IMR-90 (cell line): ENCODE data around the gene NOL4L. TPM values are rescaled to one million over a fixed set of nuclear protein-coding genes. Genes with fewer than 3 reads are reported as not detected.

Experiments
- ATAC-seq: fragments of 200-7000 bp; cut with Tn5 transposase; 2 replicates; pipeline ENCODE4 v1.9.1; 2020; ENCODE audit warnings: low read depth, mild to moderate bottlenecking, moderate library complexity
- BruUV-seq: library from RNA; stranded (reverse); fragments of 400-500 nt; replicated peaks from 2 replicates; lab custom pipeline; 2021; lab: Mats Ljungman, UMichigan
- CTCF ChIA-PET: fragments of 300-600 bp; formaldehyde crosslinking; extraction: SDS; loops from one replicate; lab custom pipeline; 2021; ENCODE audit warnings: antibody characterized with exemption; lab: Yijun Ruan, JAX
- POLR2A ChIA-PET: fragments of 300-600 bp; sonication (Branson Sonifier 250); formaldehyde crosslinking; loops from one replicate; lab custom pipeline; 2022; ENCODE audit warnings: antibody characterized with exemption; ENCODE audit not compliant: unreplicated experiment; lab: Charles Lee
- DNase-seq: peaks from one replicate; pipeline ENCODE4 v3.0.0; 2013
- H2AFZ ChIP-seq: replicated peaks from 2 replicates; pipeline ENCODE3; 2013; ENCODE audit warnings: low read length, mild to moderate bottlenecking; ENCODE audit not compliant: poor library complexity
- H2AK5ac ChIP-seq: 2 replicates; pipeline ENCODE4 v1.6.1; 2013; ENCODE audit warnings: low read depth, low read length, inconsistent platforms
- H2AK9ac ChIP-seq: replicated peaks from 2 replicates; pipeline ENCODE3; 2013; ENCODE audit warnings: mild to moderate bottlenecking, low read depth, low read length, moderate library complexity; ENCODE audit not compliant: poor library complexity
- H2BK120ac ChIP-seq: 2 replicates; pipeline ENCODE4 v1.6.1; 2013; ENCODE audit warnings: low read depth, low read length, inconsistent platforms
- H2BK15ac ChIP-seq: 3 replicates; pipeline ENCODE4 v1.6.1; 2013; ENCODE audit warnings: low read depth, low read length, inconsistent platforms
- H2BK20ac ChIP-seq: 2 replicates; pipeline ENCODE4 v1.6.1; 2013; ENCODE audit warnings: low read depth, mild to moderate bottlenecking, inconsistent platforms, low read length, moderate library complexity
- H2BK5ac ChIP-seq: 2 replicates; pipeline ENCODE4 v1.6.1; 2013; ENCODE audit warnings: mild to moderate bottlenecking, low read depth, low read length, inconsistent platforms; ENCODE audit not compliant: poor library complexity, severe bottlenecking
- H3K14ac ChIP-seq: replicated peaks from 2 replicates; pipeline ENCODE4 v1.6.1; 2013; ENCODE audit warnings: low read depth, low read length, inconsistent platforms
- H3K18ac ChIP-seq: 2 replicates; pipeline ENCODE4 v1.6.1; 2013; ENCODE audit warnings: low read depth, low read length, control low read depth
- H3K23ac ChIP-seq: 2 replicates; pipeline ENCODE4 v1.6.1; 2013; ENCODE audit warnings: low read depth, low read length, inconsistent platforms
- H3K27ac ChIP-seq: 2 replicates; pipeline ENCODE4 v1.5.1; 2013; ENCODE audit warnings: mild to moderate bottlenecking, control low read depth, low read length; ENCODE audit not compliant: insufficient read depth
- H3K27me3 ChIP-seq: 2 replicates; pipeline ENCODE4 v1.6.1; 2013; ENCODE audit warnings: low read length; ENCODE audit not compliant: control insufficient read depth, insufficient read depth
- H3K36me3 ChIP-seq: 2 replicates; pipeline ENCODE4 v1.6.1; 2013; ENCODE audit warnings: low read length, mixed read lengths; ENCODE audit not compliant: control insufficient read depth, insufficient read depth
- H3K4ac ChIP-seq: 2 replicates; pipeline ENCODE4 v1.6.1; 2013; ENCODE audit warnings: low read depth, low read length, inconsistent platforms
- H3K4me1 ChIP-seq: 2 replicates; pipeline ENCODE4 v1.6.1; 2013; ENCODE audit warnings: low read length, mixed read lengths; ENCODE audit not compliant: control insufficient read depth, insufficient read depth
- H3K4me2 ChIP-seq: 2 replicates; pipeline ENCODE4 v1.6.1; 2013; ENCODE audit warnings: low read depth, mild to moderate bottlenecking, control low read depth, low read length, moderate library complexity
- H3K4me3 ChIP-seq: 2 replicates; pipeline ENCODE4 v1.5.1; 2013; ENCODE audit warnings: low read depth, mild to moderate bottlenecking, control low read depth, low read length, moderate library complexity; ENCODE audit not compliant: insufficient read depth
- H3K56ac ChIP-seq: 2 replicates; pipeline ENCODE4 v1.6.1; 2013; ENCODE audit warnings: low read length, inconsistent platforms; ENCODE audit not compliant: insufficient read depth; ENCODE audit errors: extremely low read depth
- H3K79me1 ChIP-seq, 2 experiments: 2 replicates each; pipeline ENCODE4 v1.6.1; 2013; ENCODE audit warnings: low read length in 2 of 2, inconsistent platforms in 1 of 2, low read depth in 1 of 2
- H3K9ac ChIP-seq: 2 replicates; pipeline ENCODE4 v1.6.1; 2013; ENCODE audit warnings: low read depth, low read length, control low read depth
- H3K9me1 ChIP-seq: 2 replicates; pipeline ENCODE4 v1.6.1; 2013; ENCODE audit warnings: low read length, inconsistent platforms; ENCODE audit not compliant: insufficient read depth
- H3K9me3 ChIP-seq: 2 replicates; pipeline ENCODE4 v1.6.1; 2013; ENCODE audit warnings: low read length; ENCODE audit not compliant: control insufficient read depth, insufficient read depth
- H4K20me1 ChIP-seq: 2 replicates; pipeline ENCODE4 v1.6.1; 2013; ENCODE audit warnings: low read length, inconsistent platforms; ENCODE audit not compliant: insufficient read depth
- H4K5ac ChIP-seq: 2 replicates; pipeline ENCODE4 v1.6.1; 2013; ENCODE audit warnings: mild to moderate bottlenecking, low read depth, low read length, control low read depth
- H4K8ac ChIP-seq, 2 experiments: 2 replicates each; pipeline ENCODE4 v1.6.1; 2013; ENCODE audit warnings: low read depth in 2 of 2, low read length in 2 of 2, control low read depth in 1 of 2, inconsistent platforms in 1 of 2
- H4K91ac ChIP-seq: 2 replicates; pipeline ENCODE4 v1.6.1; 2013; ENCODE audit warnings: low read depth, low read length, inconsistent platforms; ENCODE audit not compliant: insufficient read depth
- MAFK ChIP-seq: IDR thresholded peaks from 2 replicates; pipeline ENCODE4 v1.6.1; 2012; ENCODE audit warnings: low read depth, low read length, improper control_type of control experiment
- WGBS, 2 experiments: methylation state at CpG; one replicate each; pipeline versions ENCODE4 v1.1.5 to v1.1.7; 2013; ENCODE audit warnings: missing lambda C conversion rate in 2 of 2; ENCODE audit not compliant: insufficient read length in 1 of 2; ENCODE audit errors: extremely low coverage in 2 of 2; 5-methylcytosine and 5-hydroxymethylcytosine counted together
- dilution Hi-C: fragments of 300-500 bp; cut with HindIII; formaldehyde crosslinking; loops from one replicate; pipeline ENCODE4 v1.14.3; 2018; ENCODE audit warnings: low sequenced_read_pairs; ENCODE audit not compliant: unreplicated experiment
- in situ Hi-C: fragments of 300-500 bp; cut with MboI; formaldehyde crosslinking; loops from 3 replicates; pipeline ENCODE4 v1.14.3; 2019; ENCODE audit warnings: low sequenced_read_pairs, inconsistent platforms, mixed read lengths
- intact Hi-C: fragments of 100-400 bp; cut with micrococcal nuclease; formaldehyde crosslinking; loops from 2 replicates; pipeline ENCODE4 v1.10.0; 2022
- polyA plus RNA-seq, 3 experiments: library from polyadenylated mRNA; depleted of rRNA; stranded (reverse); fragments of >200 nt; gene quantifications; 2 replicates each; pipeline ENCODE4 v1.2.3, GENCODE V29; 2012; ENCODE audit warnings: low replicate concordance in 1 of 3
- total RNA-seq: library from RNA; depleted of rRNA; stranded (reverse); fragments of >200 nt; gene quantifications from 2 replicates; pipeline ENCODE4 v1.2.3, GENCODE V29; 2012

The NOL4L gene
- total and polyA plus RNA-seq, 2 of the 4 experiments (the other 2 are of a cell fraction): 4.7 to 13.3 TPM

DNA sequence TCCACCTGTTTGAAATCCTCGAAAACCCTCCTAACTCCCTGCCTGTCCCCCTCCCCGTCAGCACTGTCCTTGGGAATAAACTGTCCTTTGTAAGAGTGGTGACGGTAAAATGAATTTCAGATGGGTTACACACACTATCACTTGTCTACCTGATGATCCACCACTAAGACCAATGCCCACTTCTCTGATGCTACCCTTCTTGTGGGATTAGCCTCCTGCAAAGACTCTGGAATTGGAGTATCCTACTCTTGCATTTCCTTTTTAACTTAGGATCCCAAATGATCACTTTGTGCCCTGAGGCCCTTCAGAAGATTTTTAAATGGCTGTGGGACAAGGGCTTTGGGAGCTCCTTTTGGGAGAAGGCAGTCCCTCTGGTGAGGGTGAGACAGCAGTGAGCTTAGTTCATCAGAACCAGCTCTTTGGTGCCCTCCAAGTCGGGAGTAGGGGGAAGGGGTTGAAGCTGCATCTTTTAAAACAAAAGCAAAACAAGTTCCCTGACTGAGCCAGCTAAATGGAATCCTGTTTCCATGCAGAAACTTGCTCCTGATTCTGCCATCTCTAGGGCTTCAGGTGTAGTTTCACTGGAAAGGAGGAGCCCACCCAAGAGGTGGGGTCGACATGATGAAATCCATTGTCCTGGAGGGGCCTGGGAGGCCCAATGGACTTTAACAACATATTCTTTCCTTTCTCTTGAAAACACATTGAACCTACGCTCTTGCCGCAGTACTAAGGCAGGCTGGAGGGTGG lies 140.5 kb downstream of the NOL4L start:
- TF ChIP-seq MAFK: no peak
- intact Hi-C loops (no loop called here), in situ Hi-C loops (no loop called here)

More for the DNA sequence above, 140.5 kb downstream of the NOL4L start:
- Histone ChIP-seq H3K27me3 (no peaks in the 10 kb centered on the region), H2BK15ac (no peak overlapping the region), H3K79me1 (peaks cover 31 to 74% of the 10 kb centered on the region in 2 experiments; a peak in 3 of 4 replicates), H2AK9ac (no peak overlapping the region), H4K8ac (no peak overlapping the region), H3K27ac (no peak overlapping the region), H4K20me1 (peaks cover 40% of the 10 kb centered on the region), H2BK5ac (no peak overlapping the region), H3K56ac (no peak overlapping the region), H2BK20ac (no peak overlapping the region), H3K9me1 (peaks cover 19% of the 10 kb centered on the region), H4K91ac (no peak overlapping the region), H3K18ac (no peak overlapping the region), H4K5ac (no peak overlapping the region), H3K14ac (no peak overlapping the region), H3K36me3 (peaks cover 61% of the 10 kb centered on the region), H3K4me3 (no peak overlapping the region), H3K9me3 (no peaks in the 10 kb centered on the region), H2AFZ (no peak overlapping the region), H3K4me1 (0 out of 2 replicates have a peak, but pooled peaks cover 2% of the 10 kb centered on the region), H3K4ac (no peak overlapping the region), H3K23ac (no peak overlapping the region), H3K9ac (no peak overlapping the region), H2AK5ac (no peak overlapping the region), H3K4me2 (no peak overlapping the region), H2BK120ac (no peak overlapping the region)
- CTCF ChIA-PET: no interaction called here
- no peak for ATAC-seq
- WGBS, 2 experiments: 100% methylated on average over 2 of the region's 7 CpGs; no CpG with 5 or more reads in 1 of the 2 experiments
- TSS peak; percentile 49 for BruUV-seq
- POLR2A ChIA-PET: no interaction called here
- dilution Hi-C loops: no loop called here
- DNase-seq: no peak
